Thyroid gland (tissue), 4 donors: Measurements from ENCODE around the gene CCDC60.

Experiments
- CTCF ChIP-seq, 6 experiments: fragments of 200-600 bp in 3 of 6; fragments of 450-650 bp in 3 of 6; sonication (generic) in 3 of 6; IDR thresholded peaks; one replicate each; pipeline ENCODE4 v1.5.1; 2016 to 2019; ENCODE audit warnings: antibody characterized with exemption in 6 of 6, mild to moderate bottlenecking in 2 of 6, inconsistent platforms in 1 of 6, moderate library complexity in 1 of 6
- POLR2A ChIP-seq, 2 donors: fragments of 450-650 bp; IDR thresholded peaks; one replicate each; pipeline ENCODE4 v1.6.1; 2017; ENCODE audit warnings: antibody characterized with exemption in 2 of 2, mild to moderate bottlenecking in 2 of 2, moderate library complexity in 1 of 2

- TF ChIP-seq CTCF (IDR thresholded peaks at IDR 0.05), result no peak
- TF ChIP-seq POLR2A (IDR thresholded peaks at IDR 0.05), result no peak
These were observed 122.7 kb downstream of the CCDC60 start for GRCh38 chr12:119457271-119457670.
